ENCODE data around the gene GLI3.

The GLI3 gene

DNA sequence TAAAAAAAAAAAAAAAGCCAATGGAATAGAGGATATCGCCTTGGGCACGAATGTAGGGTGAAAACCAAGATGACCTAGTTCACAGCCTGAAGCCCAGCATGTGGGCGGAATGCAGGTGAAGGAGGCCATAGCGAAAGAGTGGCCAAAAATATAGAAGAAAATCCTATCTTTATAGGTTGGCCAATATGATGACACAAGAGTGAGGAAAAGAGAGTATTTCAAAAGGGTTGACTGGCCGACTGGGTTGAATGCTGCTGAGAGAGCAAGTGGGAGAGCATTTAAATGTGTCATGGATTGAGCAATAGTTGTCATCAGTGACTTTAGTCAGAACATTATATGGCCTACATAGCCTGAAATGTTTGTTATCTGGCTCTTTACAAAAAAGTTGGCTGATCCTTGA lies 17.2 kb upstream of the GLI3 start:
- no peak for TF ChIP-seq ZBTB7A (tag by site-specific recombination; IDR thresholded peaks at IDR 0.05; ENCODE audit: low read depth)
- TF ChIP-seq ZNF843 (tag by site-specific recombination; IDR thresholded peaks at IDR 0.05), result no peak
- TF ChIP-seq ZNF830 (tag by site-specific recombination; IDR thresholded peaks at IDR 0.05; ENCODE audit: low read depth), result no peak
- no peak for TF ChIP-seq ZNF473 (tag by site-specific recombination; IDR thresholded peaks at IDR 0.05)
- TF ChIP-seq ZNF571 (tag by site-specific recombination; IDR thresholded peaks at IDR 0.05), result no peak
- no peak for TF ChIP-seq YY1 (tag by site-specific recombination; IDR thresholded peaks at IDR 0.05)
- TF ChIP-seq TRIM28 (IDR thresholded peaks at IDR 0.05; ENCODE audit: borderline replicate concordance, low read length), result no peak
- no peak for TF ChIP-seq ZNF660 (tag by site-specific recombination; IDR thresholded peaks at IDR 0.05)
- no peak for TF ChIP-seq ZNF132 (tag by site-specific recombination; IDR thresholded peaks at IDR 0.05; ENCODE audit: borderline replicate concordance)
- TF ChIP-seq ZSCAN23 (tag by site-specific recombination; IDR thresholded peaks at IDR 0.05), result no peak
- TF ChIP-seq, protein P1, sequence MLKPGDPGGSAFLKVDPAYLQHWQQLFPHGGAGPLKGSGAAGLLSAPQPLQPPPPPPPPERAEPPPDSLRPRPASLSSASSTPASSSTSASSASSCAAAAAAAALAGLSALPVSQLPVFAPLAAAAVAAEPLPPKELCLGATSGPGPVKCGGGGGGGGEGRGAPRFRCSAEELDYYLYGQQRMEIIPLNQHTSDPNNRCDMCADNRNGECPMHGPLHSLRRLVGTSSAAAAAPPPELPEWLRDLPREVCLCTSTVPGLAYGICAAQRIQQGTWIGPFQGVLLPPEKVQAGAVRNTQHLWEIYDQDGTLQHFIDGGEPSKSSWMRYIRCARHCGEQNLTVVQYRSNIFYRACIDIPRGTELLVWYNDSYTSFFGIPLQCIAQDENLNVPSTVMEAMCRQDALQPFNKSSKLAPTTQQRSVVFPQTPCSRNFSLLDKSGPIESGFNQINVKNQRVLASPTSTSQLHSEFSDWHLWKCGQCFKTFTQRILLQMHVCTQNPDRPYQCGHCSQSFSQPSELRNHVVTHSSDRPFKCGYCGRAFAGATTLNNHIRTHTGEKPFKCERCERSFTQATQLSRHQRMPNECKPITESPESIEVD (tag by site-specific recombination; IDR thresholded peaks at IDR 0.05), result no peak
- no peak for TF ChIP-seq SP3 (tag by site-specific recombination; IDR thresholded peaks at IDR 0.05)
- no peak for TF ChIP-seq SALL2 (tag by site-specific recombination; IDR thresholded peaks at IDR 0.05; ENCODE audit: borderline replicate concordance)
- no peak for TF ChIP-seq ZNF664 (tag by site-specific recombination; IDR thresholded peaks at IDR 0.05)
- TF ChIP-seq ZNF621 (tag by site-specific recombination; IDR thresholded peaks at IDR 0.05), result no peak
- TF ChIP-seq ZNF394 (tag by site-specific recombination; IDR thresholded peaks at IDR 0.05; ENCODE audit: borderline replicate concordance), result no peak
- TF ChIP-seq ZNF555 (tag by site-specific recombination; conservative IDR thresholded peaks at IDR 0.05), result no peak
- no peak for TF ChIP-seq EGR2 (tag by site-specific recombination; IDR thresholded peaks at IDR 0.05; ENCODE audit: low read depth)
- POLR2A ChIA-PET, result no interaction called here
- Histone ChIP-seq H3K4me1 (ENCODE audit: control insufficient read depth, insufficient read depth, low read length) (no peaks in the 10 kb centered on the region), H3K36me3 (ENCODE audit: control insufficient read depth in 2 of 2, insufficient read depth in 1 of 2, low read length in 2 of 2) (no peaks in the 10 kb centered on the region), H3K27ac (ENCODE audit: extremely low read depth, low read depth, low read length) (no peak overlapping the region), H3K4me3 (ENCODE audit: low read depth, low read length) (no peak overlapping the region), H3K9me3 (ENCODE audit: control insufficient read depth, insufficient read depth, low read depth, low read length) (no peaks in the 10 kb centered on the region; the same call in 1 of the 2 replicates)
- CTCF ChIA-PET, result no interaction called here

DNA sequence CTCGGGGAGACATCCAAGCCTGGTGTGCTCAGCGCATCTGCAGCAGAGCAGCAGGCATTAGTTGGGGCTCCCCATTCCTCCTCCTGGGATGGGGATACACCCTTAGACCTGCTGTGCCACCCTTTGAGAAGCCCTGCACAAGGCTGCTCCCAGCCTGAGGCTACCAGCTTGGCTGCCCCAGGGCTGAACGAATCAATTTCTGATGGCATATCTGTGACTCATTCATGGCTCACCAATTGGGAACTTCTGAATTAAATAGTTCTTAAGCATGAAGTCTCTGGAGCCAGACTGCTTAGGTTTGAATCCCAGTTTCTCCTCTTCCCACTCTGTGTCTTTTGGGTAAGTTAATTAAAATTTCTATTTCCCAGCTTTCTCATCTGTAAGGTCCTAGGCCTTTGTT lies 16.3 kb upstream of the GLI3 start:
- Histone ChIP-seq H3K27ac (ENCODE audit: extremely low read depth, low read depth, low read length) (no peak overlapping the region), H3K4me3 (ENCODE audit: low read depth, low read length) (no peak overlapping the region), H3K9me3 (ENCODE audit: control insufficient read depth, insufficient read depth, low read depth, low read length) (no peaks in the 10 kb centered on the region; the same call in 1 of the 2 replicates), H3K4me1 (ENCODE audit: control insufficient read depth, insufficient read depth, low read length) (no peaks in the 10 kb centered on the region), H3K36me3 (ENCODE audit: control insufficient read depth in 2 of 2, insufficient read depth in 1 of 2, low read length in 2 of 2) (no peaks in the 10 kb centered on the region)
- CTCF ChIA-PET, result no interaction called here
- POLR2A ChIA-PET, result interaction anchor here (0.6 kb wide), 1 partner anchor 91 kb away, joined by 5 read pairs; no protein-coding TSS in a partner anchor
- TF ChIP-seq OSR2 (tag by site-specific recombination; IDR thresholded peaks at IDR 0.05) (no peak), ZNF660 (tag by site-specific recombination; IDR thresholded peaks at IDR 0.05) (no peak), YY1 (tag by site-specific recombination; IDR thresholded peaks at IDR 0.05) (no peak), ZNF585B (tag by site-specific recombination; IDR thresholded peaks at IDR 0.05) (no peak), ZBTB7A (tag by site-specific recombination; IDR thresholded peaks at IDR 0.05; ENCODE audit: low read depth) (no peak), SP2 (tag by site-specific recombination; IDR thresholded peaks at IDR 0.05) (no peak), ZNF138 (tag by site-specific recombination; IDR thresholded peaks at IDR 0.05; ENCODE audit: borderline replicate concordance) (no peak), ZNF292 (tag by site-specific recombination; IDR thresholded peaks at IDR 0.05; ENCODE audit: borderline replicate concordance, low read depth) (no peak), ZNF133 (tag by site-specific recombination; IDR thresholded peaks at IDR 0.05) (no peak), ZBTB8A (tag by site-specific recombination; IDR thresholded peaks at IDR 0.05) (no peak)
- TF ChIP-seq, protein P2, sequence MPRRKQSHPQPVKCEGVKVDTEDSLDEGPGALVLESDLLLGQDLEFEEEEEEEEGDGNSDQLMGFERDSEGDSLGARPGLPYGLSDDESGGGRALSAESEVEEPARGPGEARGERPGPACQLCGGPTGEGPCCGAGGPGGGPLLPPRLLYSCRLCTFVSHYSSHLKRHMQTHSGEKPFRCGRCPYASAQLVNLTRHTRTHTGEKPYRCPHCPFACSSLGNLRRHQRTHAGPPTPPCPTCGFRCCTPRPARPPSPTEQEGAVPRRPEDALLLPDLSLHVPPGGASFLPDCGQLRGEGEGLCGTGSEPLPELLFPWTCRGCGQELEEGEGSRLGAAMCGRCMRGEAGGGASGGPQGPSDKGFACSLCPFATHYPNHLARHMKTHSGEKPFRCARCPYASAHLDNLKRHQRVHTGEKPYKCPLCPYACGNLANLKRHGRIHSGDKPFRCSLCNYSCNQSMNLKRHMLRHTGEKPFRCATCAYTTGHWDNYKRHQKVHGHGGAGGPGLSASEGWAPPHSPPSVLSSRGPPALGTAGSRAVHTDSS (tag by site-specific recombination; IDR thresholded peaks at IDR 0.05), result no peak
